ENCODE data around the gene HAND2.

DNA sequence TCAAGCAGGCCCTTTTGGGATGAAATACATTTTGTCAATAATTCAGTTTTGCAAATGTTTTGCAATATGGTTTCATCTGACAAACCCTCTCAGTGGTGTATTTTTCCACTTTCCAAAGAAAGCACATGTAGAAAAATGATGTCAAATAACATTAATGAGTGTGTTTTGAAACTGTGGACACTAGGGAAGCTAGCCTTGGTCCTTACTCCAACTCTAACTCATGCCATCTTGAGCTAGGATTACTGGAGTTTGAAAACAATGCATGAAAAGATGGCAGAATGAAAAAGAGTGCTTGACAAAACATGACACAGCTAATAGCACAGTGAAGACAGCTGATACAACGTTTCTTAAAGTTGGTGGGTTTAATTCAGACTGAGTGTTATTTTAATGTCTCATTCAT lies 41.4 kb downstream of the HAND2 start:
- TF ChIP-seq CTCF (IDR thresholded peaks at IDR 0.05), result no peak
- TF ChIP-seq POLR2A (IDR thresholded peaks at IDR 0.05), result no peak

Data from adrenal gland (tissue), 5 donors.